ENCODE measurements around the gene ADM.

- TF ChIP-seq, protein P1, sequence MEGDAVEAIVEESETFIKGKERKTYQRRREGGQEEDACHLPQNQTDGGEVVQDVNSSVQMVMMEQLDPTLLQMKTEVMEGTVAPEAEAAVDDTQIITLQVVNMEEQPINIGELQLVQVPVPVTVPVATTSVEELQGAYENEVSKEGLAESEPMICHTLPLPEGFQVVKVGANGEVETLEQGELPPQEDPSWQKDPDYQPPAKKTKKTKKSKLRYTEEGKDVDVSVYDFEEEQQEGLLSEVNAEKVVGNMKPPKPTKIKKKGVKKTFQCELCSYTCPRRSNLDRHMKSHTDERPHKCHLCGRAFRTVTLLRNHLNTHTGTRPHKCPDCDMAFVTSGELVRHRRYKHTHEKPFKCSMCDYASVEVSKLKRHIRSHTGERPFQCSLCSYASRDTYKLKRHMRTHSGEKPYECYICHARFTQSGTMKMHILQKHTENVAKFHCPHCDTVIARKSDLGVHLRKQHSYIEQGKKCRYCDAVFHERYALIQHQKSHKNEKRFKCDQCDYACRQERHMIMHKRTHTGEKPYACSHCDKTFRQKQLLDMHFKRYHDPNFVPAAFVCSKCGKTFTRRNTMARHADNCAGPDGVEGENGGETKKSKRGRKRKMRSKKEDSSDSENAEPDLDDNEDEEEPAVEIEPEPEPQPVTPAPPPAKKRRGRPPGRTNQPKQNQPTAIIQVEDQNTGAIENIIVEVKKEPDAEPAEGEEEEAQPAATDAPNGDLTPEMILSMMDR (IDR thresholded peaks at IDR 0.05) = no peak
- TF ChIP-seq REST (IDR thresholded peaks at IDR 0.05; ENCODE audit: insufficient read depth in 1 of 2, low read depth in 2 of 2, low read length in 1 of 2) = peak in 1 of 2 experiments; percentile 18; a peak in 1 of 4 replicates
- peak; percentile 91 for TF ChIP-seq POLR2AphosphoS5 (IDR thresholded peaks at IDR 0.05; ENCODE audit: low read depth, low read length)
Measured at GRCh38 chr11:10293423-10294289, 11.2 kb upstream of the ADM start, which contains the start of gene SBF2.

All from Panc1 (cell line).